K562 (cell line): ENCODE measurements around the gene UCKL1. TPM values are rescaled to one million over a fixed set of nuclear protein-coding genes. Genes with fewer than 3 reads are reported as not detected.
A peak's percentile ranks its signal among the peaks of the same experiment; 100 is the strongest.

Experiments
- BRCA1 ChIP-seq, 2 experiments: fragments of 450-650 bp in 1 of 2; sonication (generic) in 1 of 2; formaldehyde crosslinking in 1 of 2; IDR thresholded peaks; 2 replicates each; pipeline versions ENCODE4 v1.5.0 to v1.6.1; 2017 to 2020; ENCODE audit warnings: mild to moderate bottlenecking in 1 of 2, missing genetic modification reagents in 1 of 2
- CAMTA2 ChIP-seq: fragments of 250-450 bp; sonication (Bioruptor Pico); conservative IDR thresholded peaks from 2 replicates; pipeline ENCODE4 v1.5.1; 2022
- CBX8 ChIP-seq: fragments of 200-600 bp; sonication (generic); IDR thresholded peaks from 2 replicates; pipeline ENCODE4 v1.6.1; 2012; ENCODE audit warnings: borderline replicate concordance, mixed run types, low read depth, mild to moderate bottlenecking, moderate library complexity, mixed read lengths, low read length, control low read depth, inconsistent platforms; ENCODE audit not compliant: poor library complexity, severe bottlenecking; ENCODE audit errors: extremely low read depth
- CREM ChIP-seq: IDR thresholded peaks from 2 replicates; pipeline ENCODE4 v1.6.1; 2014; ENCODE audit warnings: antibody characterized with exemption, low read depth
- DIDO1 ChIP-seq: fragments of 450-650 bp; IDR thresholded peaks from 2 replicates; pipeline ENCODE4 v1.6.1; 2016; ENCODE audit warnings: low read depth, missing biosample characterization, missing genetic modification characterization
- FOXP1 ChIP-seq: sonication (generic); formaldehyde crosslinking; IDR thresholded peaks from 2 replicates; pipeline ENCODE4 v1.8.0; 2022; ENCODE audit warnings: mild to moderate bottlenecking, missing genetic modification reagents
- GTF2E2 ChIP-seq: fragments of 200-800 bp; sonication (Bioruptor generic); IDR thresholded peaks from 2 replicates; pipeline ENCODE4 v1.6.1; 2016; ENCODE audit warnings: missing genetic modification characterization, missing compliant biosample characterization
- HDAC1 ChIP-seq, 2 experiments: fragments of 450-650 bp; IDR thresholded peaks; 2 replicates each; pipeline ENCODE4 v1.6.1; 2016 to 2017; ENCODE audit warnings: inconsistent platforms in 1 of 2, mild to moderate bottlenecking in 1 of 2, moderate library complexity in 1 of 2
- HLTF ChIP-seq: fragments of 450-650 bp; IDR thresholded peaks from 2 replicates; pipeline ENCODE4 v1.6.1; 2016
- HMGN3 ChIP-seq: IDR thresholded peaks from 2 replicates; pipeline ENCODE4 v1.6.1; 2011; ENCODE audit warnings: borderline replicate concordance, low read depth, mild to moderate bottlenecking, mixed read lengths, low read length; ENCODE audit not compliant: insufficient read length; ENCODE audit errors: extremely low read depth
- KDM1A ChIP-seq, 2 experiments: fragments of 450-650 bp; IDR thresholded peaks; 2 replicates each; pipeline ENCODE4 v1.6.1; 2016; ENCODE audit warnings: mild to moderate bottlenecking in 2 of 2
- KLF1 ChIP-seq: fragments of 450-650 bp; IDR thresholded peaks from 2 replicates; pipeline ENCODE4 v1.6.1; 2016; ENCODE audit warnings: missing genetic modification characterization, missing compliant biosample characterization
- MYC ChIP-seq, 2 experiments: fragments of 250-450 bp in 1 of 2; sonication (Bioruptor Pico) in 1 of 2; IDR thresholded peaks; 2 replicates each; pipeline versions ENCODE4 v1.5.1 to v1.6.1; 2012 to 2021; ENCODE audit warnings: low read depth in 2 of 2, borderline replicate concordance in 1 of 2, improper control_type of control experiment in 1 of 2, low read length in 1 of 2, mild to moderate bottlenecking in 1 of 2, moderate library complexity in 1 of 2
- NCOA4 ChIP-seq: fragments of 450-650 bp; IDR thresholded peaks from 2 replicates; pipeline ENCODE4 v1.6.1; 2018; ENCODE audit warnings: mild to moderate bottlenecking; ENCODE audit not compliant: partially characterized antibody
- POLR3G ChIP-seq: IDR thresholded peaks from 2 replicates; pipeline ENCODE4 v1.6.1; 2011; ENCODE audit not compliant: insufficient read length, insufficient replicate concordance; ENCODE audit errors: extremely low read depth
- STAT5B ChIP-seq: fragments of 250-450 bp; sonication (Bioruptor Pico); IDR thresholded peaks from 2 replicates; pipeline ENCODE4 v1.8.0; 2021; ENCODE audit warnings: mild to moderate bottlenecking, inconsistent platforms
- TRIM24 ChIP-seq, 2 experiments: fragments of 450-650 bp; IDR thresholded peaks; 2 replicates each; pipeline ENCODE4 v1.6.1; 2016
- YY1 ChIP-seq, 3 experiments: IDR thresholded peaks; 2 replicates each; pipeline ENCODE4 v1.6.1; 2011; ENCODE audit warnings: low read length in 2 of 3, mild to moderate bottlenecking in 2 of 3, moderate library complexity in 2 of 3, borderline replicate concordance in 1 of 3, control low read depth in 1 of 3, low read depth in 1 of 3; ENCODE audit not compliant: insufficient read depth in 3 of 3, insufficient replicate concordance in 2 of 3, control insufficient read depth in 1 of 3, insufficient read length in 1 of 3; ENCODE audit errors: extremely low read depth in 1 of 3
- ZC3H11A ChIP-seq: IDR thresholded peaks from 2 replicates; pipeline ENCODE4 v1.6.1; 2012; ENCODE audit warnings: low read depth, low read length, improper control_type of control experiment
- ZFP1 ChIP-seq: fragments of 450-650 bp; formaldehyde crosslinking; IDR thresholded peaks from 2 replicates; pipeline ENCODE4 v1.4.0; 2020; ENCODE audit warnings: mild to moderate bottlenecking, mixed read lengths
- ZNF143 ChIP-seq: sonication (generic); formaldehyde crosslinking; IDR thresholded peaks from 2 replicates; pipeline ENCODE4 v1.9.0; 2022; ENCODE audit warnings: mild to moderate bottlenecking, missing genetic modification reagents
- ZNF764 ChIP-seq: fragments of 250-450 bp; sonication (Bioruptor Pico); IDR thresholded peaks from 2 replicates; pipeline ENCODE4 v1.4.0; 2020; ENCODE audit warnings: low read depth, mild to moderate bottlenecking, moderate library complexity
- polyA plus RNA-seq, 8 experiments: library from polyadenylated mRNA; depleted of rRNA in 4 of 8; stranded (reverse) in 5 of 8; unstranded in 3 of 8; fragments of >200 nt; fragmentation: Nextera tagmentation in 2 of 8; fragmentation: Illumina TruSeq in 1 of 8; extraction: Ambion mirVana in 2 of 8; extraction: Trizol in 1 of 8; gene quantifications; 2 replicates each; pipeline versions ENCODE4 v1.2.1 to v1.2.3, GENCODE V29; 2011 to 2014; ENCODE audit warnings: inconsistent platforms in 1 of 8, missing spikeins in 1 of 8
- total RNA-seq, 7 experiments: library from RNA; depleted of rRNA in 6 of 7; stranded (reverse); fragments of >200 nt in 6 of 7; fragmentation: Illumina TruSeq in 2 of 7; extraction: Trizol in 2 of 7; gene quantifications; 2 replicates each; pipeline versions ENCODE4 v1.2.1 to v1.2.3, GENCODE V29; 2011 to 2021; ENCODE audit warnings: low replicate concordance in 1 of 7
- TF ChIP-seq, protein P1 (sequence below): fragments of 250-450 bp; sonication (Bioruptor Pico); IDR thresholded peaks from 2 replicates; pipeline ENCODE4 v1.4.0; 2020; ENCODE audit warnings: mild to moderate bottlenecking, moderate library complexity, borderline replicate concordance

Gene UCKL1
- total and polyA plus RNA-seq, 9 of the 15 experiments (the other 6 are each of a cell fraction or from before 2014, with no cell fraction given): 3.1 to 52.8 (median 24.2) TPM

GRCh38 chr20:63957004-63957689 is 931 bp upstream of the UCKL1 start (continued):
- no peak for TF ChIP-seq BRCA1 (IDR thresholded peaks at IDR 0.05)
- TF ChIP-seq BRCA1 (CRISPR knock-in tag; IDR thresholded peaks at IDR 0.05): no peak
- TF ChIP-seq ZFP1 (CRISPR knock-in tag): no peak
- no peak for TF ChIP-seq NCOA4
- TF ChIP-seq, protein P1, sequence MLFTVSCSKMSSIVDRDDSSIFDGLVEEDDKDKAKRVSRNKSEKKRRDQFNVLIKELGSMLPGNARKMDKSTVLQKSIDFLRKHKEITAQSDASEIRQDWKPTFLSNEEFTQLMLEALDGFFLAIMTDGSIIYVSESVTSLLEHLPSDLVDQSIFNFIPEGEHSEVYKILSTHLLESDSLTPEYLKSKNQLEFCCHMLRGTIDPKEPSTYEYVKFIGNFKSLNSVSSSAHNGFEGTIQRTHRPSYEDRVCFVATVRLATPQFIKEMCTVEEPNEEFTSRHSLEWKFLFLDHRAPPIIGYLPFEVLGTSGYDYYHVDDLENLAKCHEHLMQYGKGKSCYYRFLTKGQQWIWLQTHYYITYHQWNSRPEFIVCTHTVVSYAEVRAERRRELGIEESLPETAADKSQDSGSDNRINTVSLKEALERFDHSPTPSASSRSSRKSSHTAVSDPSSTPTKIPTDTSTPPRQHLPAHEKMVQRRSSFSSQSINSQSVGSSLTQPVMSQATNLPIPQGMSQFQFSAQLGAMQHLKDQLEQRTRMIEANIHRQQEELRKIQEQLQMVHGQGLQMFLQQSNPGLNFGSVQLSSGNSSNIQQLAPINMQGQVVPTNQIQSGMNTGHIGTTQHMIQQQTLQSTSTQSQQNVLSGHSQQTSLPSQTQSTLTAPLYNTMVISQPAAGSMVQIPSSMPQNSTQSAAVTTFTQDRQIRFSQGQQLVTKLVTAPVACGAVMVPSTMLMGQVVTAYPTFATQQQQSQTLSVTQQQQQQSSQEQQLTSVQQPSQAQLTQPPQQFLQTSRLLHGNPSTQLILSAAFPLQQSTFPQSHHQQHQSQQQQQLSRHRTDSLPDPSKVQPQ: no peak
- no peak for TF ChIP-seq ZNF143 (CRISPR knock-in tag)
- TF ChIP-seq YY1 (IDR thresholded peaks at IDR 0.05; ENCODE audit: borderline replicate concordance in 1 of 3, control insufficient read depth in 1 of 3, extremely low read depth in 1 of 3, insufficient read depth in 3 of 3, insufficient read length in 1 of 3, insufficient replicate concordance in 2 of 3, low read depth in 1 of 3, low read length in 2 of 3): peak in 1 of 3 experiments; percentile 23
- no peak for TF ChIP-seq POLR3G
- no peak for TF ChIP-seq KDM1A (IDR thresholded peaks at IDR 0.05)
- TF ChIP-seq HMGN3: no peak
- no peak for TF ChIP-seq FOXP1 (CRISPR knock-in tag)
- TF ChIP-seq CREM: 0 out of 2 replicates have a peak, but pooled peaks have one; percentile 5
- no peak for TF ChIP-seq ZNF764 (CRISPR knock-in tag)
- 0 out of 2 replicates have a peak, but pooled peaks have one; percentile 29 for TF ChIP-seq CAMTA2 (CRISPR knock-in tag)
- TF ChIP-seq HDAC1 (IDR thresholded peaks at IDR 0.05): peak in 1 of 2 experiments; percentile 31; a peak in 1 of 4 replicates
- TF ChIP-seq TRIM24 (IDR thresholded peaks at IDR 0.05): no peak
- TF ChIP-seq ZC3H11A: no peak
- TF ChIP-seq MYC (IDR thresholded peaks at IDR 0.05; ENCODE audit: low read depth, low read length): no peak
- no peak for TF ChIP-seq MYC (CRISPR knock-in tag; IDR thresholded peaks at IDR 0.05; ENCODE audit: borderline replicate concordance, low read depth)
- no peak for TF ChIP-seq STAT5B (CRISPR knock-in tag)
- TF ChIP-seq GTF2E2: no peak
- no peak for TF ChIP-seq DIDO1 (tag)
- TF ChIP-seq HLTF: no peak
- no peak for TF ChIP-seq CBX8
- TF ChIP-seq KLF1: no peak
